Upper lobe of left lung (tissue), 6 donors: ENCODE measurements around the gene NEURL1. TPM values are rescaled to one million over a fixed set of nuclear protein-coding genes. Genes with fewer than 3 reads are reported as not detected.

ENCODE experiments used
- ATAC-seq, 2 donors: fragments of 200-7000 bp; cut with Tn5 transposase; one replicate each; pipeline ENCODE4 v1.9.1; 2022; ENCODE audit warnings: mild to moderate bottlenecking in 2 of 2, moderate library complexity in 2 of 2; ENCODE audit not compliant: low FRiP score in 2 of 2
- DNase-seq, 2 donors: peaks; one replicate each; pipeline ENCODE4 v3.0.0-alpha.2; 2019 to 2020
- H3K27ac ChIP-seq, 4 donors: fragments of 200-600 bp; sonication (generic); one replicate each; pipeline ENCODE4 v1.5.1; 2016 to 2019
- H3K27me3 ChIP-seq, 4 donors: fragments of 200-600 bp; sonication (generic); one replicate each; pipeline ENCODE4 v1.5.1; 2017 to 2019
- H3K36me3 ChIP-seq, 4 donors: fragments of 200-600 bp; sonication (generic); one replicate each; pipeline ENCODE4 v1.5.1; 2016 to 2019
- H3K4me1 ChIP-seq, 4 donors: fragments of 200-600 bp; sonication (generic); one replicate each; pipeline ENCODE4 v1.5.1; 2018 to 2019
- H3K4me3 ChIP-seq, 4 donors: fragments of 200-600 bp; sonication (generic); one replicate each; pipeline ENCODE4 v1.5.1; 2017 to 2019; ENCODE audit warnings: mild to moderate bottlenecking in 2 of 4, moderate library complexity in 1 of 4
- H3K9me3 ChIP-seq, 4 donors: fragments of 200-600 bp; sonication (generic); one replicate each; pipeline ENCODE4 v1.5.1; 2018 to 2019
- EP300 ChIP-seq, 4 donors: sonication (generic); formaldehyde crosslinking; IDR thresholded peaks; one replicate each; pipeline ENCODE4 v1.5.1; 2017; ENCODE audit warnings: antibody characterized with exemption in 4 of 4, control low read depth in 2 of 4
- POLR2A ChIP-seq, 4 donors: fragments of 450-650 bp; IDR thresholded peaks; one replicate each; pipeline ENCODE4 v1.5.1; 2016 to 2017; ENCODE audit warnings: antibody characterized with exemption in 4 of 4, mild to moderate bottlenecking in 2 of 4
- POLR2AphosphoS5 ChIP-seq, 2 donors: sonication (generic); formaldehyde crosslinking; IDR thresholded peaks; one replicate each; pipeline ENCODE4 v1.5.1; 2017; ENCODE audit warnings: antibody characterized with exemption in 2 of 2
- WGBS, 2 donors: methylation state at CpG; one replicate each; pipeline ENCODE4 v1.1.5; 2017 to 2018; 5-methylcytosine and 5-hydroxymethylcytosine counted together
- total RNA-seq, 6 donors: library from RNA; depleted of rRNA in 4 of 6; stranded (reverse); fragments of >200 nt in 4 of 6; gene quantifications; one replicate each; pipeline versions ENCODE4 v1.1.0 to v1.2.1, GENCODE V29; 2016 to 2021
- TF ChIP-seq, protein P1 (sequence below), 6 experiments: fragments of 450-650 bp in 4 of 6; fragments of 200-600 bp in 2 of 6; sonication (generic) in 2 of 6; IDR thresholded peaks; one replicate each; pipeline ENCODE4 v1.5.1; 2016 to 2019; ENCODE audit warnings: antibody characterized with exemption in 6 of 6
- donor health status: DM: no; HTN: no; CAD: no; lungs with moderate emphysema.
- donor health status: DM: no; HTN: yes; CAD: no; lungs with severe emphysema.

NEURL1 gene
- total RNA-seq, 6 donors from 2014 or later, result 0.22 to 1.1 (median 0.80) TPM; not detected in 1

- H3K27ac ChIP-seq, result peak overlapping the region; percentile 22 to 67 (median 58)
- peaks cover 13 to 72% (median 65%) of the 10 kb centered on the region in 4 donors for H3K36me3 ChIP-seq
- H3K4me3 ChIP-seq, result no peak overlapping the region
- DNase-seq (peak in 1 of 2 donors; percentile 69), ATAC-seq (no peak)
- TF ChIP-seq, protein P1, sequence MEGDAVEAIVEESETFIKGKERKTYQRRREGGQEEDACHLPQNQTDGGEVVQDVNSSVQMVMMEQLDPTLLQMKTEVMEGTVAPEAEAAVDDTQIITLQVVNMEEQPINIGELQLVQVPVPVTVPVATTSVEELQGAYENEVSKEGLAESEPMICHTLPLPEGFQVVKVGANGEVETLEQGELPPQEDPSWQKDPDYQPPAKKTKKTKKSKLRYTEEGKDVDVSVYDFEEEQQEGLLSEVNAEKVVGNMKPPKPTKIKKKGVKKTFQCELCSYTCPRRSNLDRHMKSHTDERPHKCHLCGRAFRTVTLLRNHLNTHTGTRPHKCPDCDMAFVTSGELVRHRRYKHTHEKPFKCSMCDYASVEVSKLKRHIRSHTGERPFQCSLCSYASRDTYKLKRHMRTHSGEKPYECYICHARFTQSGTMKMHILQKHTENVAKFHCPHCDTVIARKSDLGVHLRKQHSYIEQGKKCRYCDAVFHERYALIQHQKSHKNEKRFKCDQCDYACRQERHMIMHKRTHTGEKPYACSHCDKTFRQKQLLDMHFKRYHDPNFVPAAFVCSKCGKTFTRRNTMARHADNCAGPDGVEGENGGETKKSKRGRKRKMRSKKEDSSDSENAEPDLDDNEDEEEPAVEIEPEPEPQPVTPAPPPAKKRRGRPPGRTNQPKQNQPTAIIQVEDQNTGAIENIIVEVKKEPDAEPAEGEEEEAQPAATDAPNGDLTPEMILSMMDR (IDR thresholded peaks at IDR 0.05), result no peak
- TF ChIP-seq POLR2AphosphoS5 (IDR thresholded peaks at IDR 0.05), result no peak
- TF ChIP-seq EP300 (IDR thresholded peaks at IDR 0.05), result no peak
- TF ChIP-seq POLR2A (IDR thresholded peaks at IDR 0.05), result no peak
- H3K27me3 ChIP-seq, result no peaks in the 10 kb centered on the region
- H3K9me3 ChIP-seq, result no peaks in the 10 kb centered on the region
- WGBS, 2 donors, result 94 to 97% methylated on average over 14 to 23 of the region's 23 CpGs
- H3K4me1 ChIP-seq, result peaks cover 23 to 49% (median 28%) of the 10 kb centered on the region in 4 donors
Observed at GRCh38 chr10:103447187-103447586, 46.3 kb upstream of the NEURL1 start.

DNA sequence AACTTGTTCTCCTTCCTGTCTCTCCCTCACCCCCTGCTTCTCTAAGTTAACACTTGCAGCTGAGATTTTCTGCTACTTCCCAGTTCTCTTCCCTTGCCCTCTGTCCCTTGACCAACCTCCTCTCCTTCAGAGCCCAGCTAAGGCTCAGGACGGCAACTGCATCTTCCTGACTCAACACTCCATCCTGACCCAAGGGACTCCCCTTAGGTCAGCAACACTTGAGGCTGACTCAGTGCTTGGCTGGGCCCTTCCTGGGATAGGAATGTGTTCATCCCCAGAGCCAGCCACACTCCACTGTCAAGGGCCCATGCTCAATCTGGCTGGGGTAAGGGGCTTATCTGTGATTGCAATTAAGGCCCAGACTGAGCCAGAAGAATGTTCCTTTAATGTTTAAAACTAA is 44.8 kb upstream of the NEURL1 start:
- peak; percentile 2 to 71 for ATAC-seq
- peaks cover 32 to 57% (median 35%) of the 10 kb centered on the region in 4 donors for H3K4me1 ChIP-seq
- no peaks in the 10 kb centered on the region for H3K27me3 ChIP-seq
- H3K9me3 ChIP-seq, result no peaks in the 10 kb centered on the region
- H3K27ac ChIP-seq, result peak overlapping the region in 3 of 4 donors; percentile 67 to 89 (median 77)
- peak in 1 of 2 donors; percentile 47 for DNase-seq
- peak overlapping the region in 1 of 4 donors; percentile 75 for H3K4me3 ChIP-seq
- WGBS, 2 donors, result 55 to 71% methylated on average over 1 of the region's 1 CpG
- H3K36me3 ChIP-seq, result peaks cover 9 to 57% (median 50%) of the 10 kb centered on the region in 4 donors
- TF ChIP-seq, protein P1 (IDR thresholded peaks at IDR 0.05), result no peak
- TF ChIP-seq EP300 (IDR thresholded peaks at IDR 0.05) (no peak), POLR2AphosphoS5 (IDR thresholded peaks at IDR 0.05) (peak; percentile 23 to 53), POLR2A (IDR thresholded peaks at IDR 0.05) (peak in 1 of 4 donors; percentile 7)

GRCh38 chr10:103449208-103450144 is 44.0 kb upstream of the NEURL1 start:
- peaks cover 5 to 50% (median 43%) of the 10 kb centered on the region in 4 donors for H3K36me3 ChIP-seq
- DNase-seq, result peak in 1 of 2 donors; percentile 76

GRCh38 chr10:103450201-103450695 is 43.3 kb upstream of the NEURL1 start:
- no peak for ATAC-seq
- peak overlapping the region; percentile 77 to 92 (median 88) for H3K27ac ChIP-seq
- 90 to 93% methylated on average over 4 to 12 of the region's 12 CpGs for WGBS, 2 donors
- TF ChIP-seq POLR2A (IDR thresholded peaks at IDR 0.05) (no peak), POLR2AphosphoS5 (IDR thresholded peaks at IDR 0.05) (no peak), EP300 (IDR thresholded peaks at IDR 0.05) (no peak)
- TF ChIP-seq, protein P1 (IDR thresholded peaks at IDR 0.05), result no peak
- H3K9me3 ChIP-seq, result no peaks in the 10 kb centered on the region
- no peaks in the 10 kb centered on the region for H3K27me3 ChIP-seq
- peaks cover 0 to 42% (median 35%) of the 10 kb centered on the region in 4 donors for H3K36me3 ChIP-seq
- H3K4me1 ChIP-seq, result peaks cover 32 to 57% (median 35%) of the 10 kb centered on the region in 4 donors
- H3K4me3 ChIP-seq, result peak overlapping the region in 3 of 4 donors; percentile 69 to 75 (median 70)
- no peak for DNase-seq

More at GRCh38 chr10:103449208-103450144, 44.0 kb upstream of the NEURL1 start:
- Histone ChIP-seq H3K27me3 (no peaks in the 10 kb centered on the region), H3K9me3 (no peaks in the 10 kb centered on the region), H3K4me3 (peak overlapping the region in 1 of 4 donors; percentile 75), H3K27ac (peak overlapping the region; percentile 77 to 92 (median 88)), H3K4me1 (peaks cover 32 to 57% (median 35%) of the 10 kb centered on the region in 4 donors)
- ATAC-seq, result no peak
- 87 to 89% methylated on average over 26 to 34 of the region's 34 CpGs for WGBS, 2 donors
- TF ChIP-seq EP300 (IDR thresholded peaks at IDR 0.05) (no peak), POLR2A (IDR thresholded peaks at IDR 0.05) (peak in 1 of 4 donors; percentile 1)
